GM23338 (cell line): Measurements from ENCODE around the gene PML. TPM values are rescaled to one million over a fixed set of nuclear protein-coding genes. Genes with fewer than 3 reads are reported as not detected.

Source experiments
- polyA plus RNA-seq: library from polyadenylated mRNA; unstranded; fragments of >200 nt; fragmentation: Nextera tagmentation; extraction: Ambion mirVana; gene quantifications from 2 replicates; pipeline ENCODE4 v1.2.1, GENCODE V29; 2016
- small RNA-seq: library from RNA; depleted of rRNA; stranded (forward); fragments of <200 nt; gene quantifications from one replicate; pipeline ENCODE3, GENCODE V24; 2014; ENCODE audit warnings: low replicate concordance
- total RNA-seq: library from RNA; depleted of rRNA; stranded (reverse); fragments of >200 nt; shearing (Covaris generic); gene quantifications from 2 replicates; pipeline ENCODE4 v1.2.3, GENCODE V29; 2014; rRNA removed

Gene PML
- total and polyA plus RNA-seq, 2 experiments from 2014 or later: 19.0 to 73.1 TPM

Small RNA genes within 50 kb of the gene (small RNA-seq; reads per million reads assigned to genes)
- not detected for gene RN7SL429P

Other genes with a start within 250 kb of the PML start
- gene INSYN1, start 241.4 kb upstream of the PML start, total RNA-seq: 4.5 and 14.2 TPM in 2 replicates
- gene INSYN1, start 241.4 kb upstream of the PML start, polyA plus RNA-seq: 0.10 and 0.18 TPM in 2 replicates
- gene TBC1D21, start 121.2 kb upstream of the PML start, total RNA-seq: not detected in 2 replicates
- not detected in 2 replicates for gene TBC1D21, start 121.2 kb upstream of the PML start, polyA plus RNA-seq
- 6.8 and 10.8 TPM in 2 replicates for gene LOXL1, start 68.3 kb upstream of the PML start, total RNA-seq
- gene LOXL1, start 68.3 kb upstream of the PML start, polyA plus RNA-seq: 6.9 and 10.3 TPM in 2 replicates
- gene STOML1, start 2.4 kb upstream of the PML start, total RNA-seq: 2.4 and 2.7 TPM in 2 replicates
- gene STOML1, start 2.4 kb upstream of the PML start, polyA plus RNA-seq: 1.5 and 2.3 TPM in 2 replicates
- 2.1 and 7.5 TPM in 2 replicates for gene GOLGA6A, start 87.8 kb downstream of the PML start, total RNA-seq
- 0.18 and 0.57 TPM in 2 replicates for gene GOLGA6A, start 87.8 kb downstream of the PML start, polyA plus RNA-seq
- gene ISLR2, start 135.9 kb downstream of the PML start, total RNA-seq: 0.21 and 0.27 TPM in 2 replicates
- gene ISLR2, start 135.9 kb downstream of the PML start, polyA plus RNA-seq: 0.13 and 0.59 TPM in 2 replicates
- gene ISLR, start 179.0 kb downstream of the PML start, total RNA-seq: 1.6 TPM in 1 of 2 replicates, not detected in the other
- gene ISLR, start 179.0 kb downstream of the PML start, polyA plus RNA-seq: 0.09 and 0.55 TPM in 2 replicates
- gene STRA6, start 208.1 kb downstream of the PML start, total RNA-seq: 9.9 and 14.1 TPM in 2 replicates
- 8.2 TPM in 2 replicates for gene STRA6, start 208.1 kb downstream of the PML start, polyA plus RNA-seq
- 0.27 and 2.6 TPM in 2 replicates for gene CCDC33, start 241.6 kb downstream of the PML start, total RNA-seq
- gene CCDC33, start 241.6 kb downstream of the PML start, polyA plus RNA-seq: 2.5 and 2.8 TPM in 2 replicates